Epithelial cell of esophagus (primary cell): Measurements from ENCODE around the gene BTD.
A peak's percentile ranks its signal among the peaks of the same experiment; 100 is the strongest.

ENCODE experiments used
- DNase-seq: peaks from one replicate; pipeline ENCODE4 v3.0.0; 2010; ENCODE audit warnings: low read depth
- H3K4me3 ChIP-seq: 2 replicates; pipeline ENCODE4 v1.5.1; 2011; ENCODE audit warnings: mild to moderate bottlenecking, low read length, control low read depth
- CTCF ChIP-seq: IDR thresholded peaks from 2 replicates; pipeline ENCODE4 v1.5.1; 2011; ENCODE audit warnings: low read depth, mild to moderate bottlenecking, low read length, control low read depth, inconsistent platforms; ENCODE audit not compliant: insufficient read depth; ENCODE audit errors: missing control alignments

Gene BTD

DNA sequence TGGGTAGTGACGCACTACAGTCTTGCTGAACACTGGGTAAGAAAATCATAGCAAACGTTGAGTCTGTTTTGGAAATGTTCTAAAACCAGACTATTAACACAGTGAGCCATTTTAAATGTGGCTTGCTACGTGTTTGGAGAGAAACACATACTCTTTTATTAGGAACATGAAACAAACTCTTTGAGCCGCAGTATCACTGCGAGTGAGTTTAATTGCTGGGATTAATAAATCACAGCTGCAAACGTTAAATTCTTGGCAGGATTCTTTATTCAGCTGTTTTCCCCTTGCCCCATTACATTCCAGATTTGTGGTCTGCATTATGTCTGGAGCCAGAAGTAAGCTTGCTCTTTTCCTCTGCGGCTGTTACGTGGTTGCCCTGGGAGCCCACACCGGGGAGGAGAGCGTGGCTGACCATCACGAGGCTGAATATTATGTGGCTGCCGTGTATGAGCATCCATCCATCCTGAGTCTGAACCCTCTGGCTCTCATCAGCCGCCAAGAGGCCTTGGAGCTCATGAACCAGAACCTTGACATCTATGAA lies 33.6 kb downstream of the BTD start:
- no peak overlapping the region for H3K4me3 ChIP-seq
- no peak for DNase-seq
- TF ChIP-seq CTCF = no peak

- DNase-seq = peak; percentile 81
- H3K4me3 ChIP-seq = no peak overlapping the region
- TF ChIP-seq CTCF = no peak
Measured at GRCh38 chr3:15636028-15636709, 34.6 kb downstream of the BTD start.

DNA sequence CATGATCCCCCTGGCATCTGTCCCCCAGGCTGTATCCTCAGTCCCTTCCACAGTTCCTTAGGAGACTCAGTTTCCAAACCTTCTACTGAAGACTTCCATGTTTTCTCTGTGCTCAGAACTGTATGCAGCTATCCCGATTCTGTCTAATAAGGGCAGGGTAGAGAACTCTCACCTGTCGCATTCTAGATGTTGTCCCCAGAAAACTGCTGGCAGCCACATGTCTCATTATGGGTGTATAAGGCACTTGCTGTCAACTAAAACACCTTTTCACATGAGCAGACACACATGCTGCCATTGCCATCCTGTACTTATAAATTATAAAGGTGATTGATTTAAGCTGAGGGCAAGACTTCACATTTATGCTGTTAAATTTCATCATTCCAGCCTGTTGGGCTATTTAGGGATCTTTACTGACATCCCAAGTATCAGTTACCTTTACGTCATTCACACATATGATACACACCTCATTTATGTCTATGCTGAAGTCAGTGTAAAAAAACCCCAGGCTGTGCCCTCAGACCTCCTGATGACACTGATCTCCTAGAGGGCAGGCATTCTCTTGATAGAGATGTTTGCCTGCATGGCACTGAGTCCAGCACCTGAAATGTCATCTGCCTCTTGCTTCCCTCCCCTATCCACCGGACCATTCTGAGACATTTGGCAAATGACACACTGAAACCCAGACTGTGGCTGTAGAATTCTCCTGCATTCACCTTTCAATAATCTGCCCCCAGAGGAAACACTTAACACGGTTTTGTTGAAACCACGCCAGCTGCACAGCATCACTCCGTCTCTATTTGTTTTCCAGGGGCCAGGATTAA lies 35.8 kb downstream of the BTD start:
- TF ChIP-seq CTCF = no peak
- no peak overlapping the region for H3K4me3 ChIP-seq
- DNase-seq = no peak

GRCh38 chr3:15638193-15638890 lies 36.8 kb downstream of the BTD start:
- no peak for TF ChIP-seq CTCF
- H3K4me3 ChIP-seq = no peak overlapping the region
- peak; percentile 61 for DNase-seq

DNA sequence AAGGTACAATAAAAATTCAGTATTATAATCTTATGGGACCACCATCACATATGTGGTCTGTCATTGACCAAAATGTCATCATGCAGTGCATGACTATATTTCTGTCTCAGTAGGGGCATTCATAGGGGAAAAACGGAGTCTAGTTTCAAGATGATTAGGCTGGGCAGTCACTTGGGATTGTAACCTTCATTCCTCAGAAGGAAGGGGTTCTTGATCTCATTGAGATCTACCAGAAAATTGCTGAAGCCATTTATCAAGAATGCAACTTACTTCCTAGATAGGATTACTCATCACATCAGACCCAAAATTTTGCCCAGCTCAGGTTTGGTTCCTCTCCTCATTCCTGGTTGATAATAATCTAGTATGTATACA lies 37.3 kb downstream of the BTD start:
- H3K4me3 ChIP-seq = no peak overlapping the region
- TF ChIP-seq CTCF = no peak
- no peak for DNase-seq

DNA sequence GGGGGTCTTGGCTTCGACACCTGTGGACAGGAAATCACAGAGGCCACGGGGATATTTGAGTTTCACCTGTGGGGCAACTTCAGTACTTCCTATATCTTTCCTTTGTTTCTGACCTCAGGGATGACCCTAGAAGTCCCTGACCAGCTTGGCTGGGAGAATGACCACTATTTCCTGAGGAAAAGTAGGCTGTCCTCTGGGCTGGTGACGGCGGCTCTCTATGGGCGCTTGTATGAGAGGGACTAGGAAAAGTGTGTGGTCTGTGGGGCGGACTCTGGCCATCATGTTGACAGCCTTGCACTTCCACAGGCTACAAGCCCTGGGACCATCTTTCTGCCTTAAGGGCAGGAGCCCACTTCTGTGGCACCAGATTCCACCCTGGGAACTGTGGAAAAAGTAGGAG lies 43.7 kb downstream of the BTD start:
- H3K4me3 ChIP-seq = no peak overlapping the region
- no peak for TF ChIP-seq CTCF
- DNase-seq = no peak
